ENCODE results near the gene SYVN1.

The SYVN1 gene

DNA sequence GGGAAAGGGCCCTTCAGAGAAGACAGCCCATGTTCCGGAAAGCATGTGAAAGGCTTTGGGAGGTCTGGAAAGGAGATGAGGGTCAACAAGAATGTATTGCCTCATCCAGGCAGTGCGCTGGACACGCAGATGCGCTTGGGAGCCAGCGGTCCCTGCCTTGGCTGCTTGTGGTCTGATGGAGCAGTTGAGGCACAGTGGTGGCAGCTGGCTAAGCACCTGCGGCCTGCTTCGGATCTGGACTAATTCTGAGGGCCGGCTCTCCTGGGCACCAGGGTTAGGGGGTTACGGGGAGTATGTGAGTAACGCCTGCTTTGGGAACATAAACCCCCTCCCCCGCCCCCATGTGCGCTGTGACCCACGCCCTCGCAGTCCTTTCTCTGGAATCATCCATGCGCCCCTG, 27.2 kb downstream of the SYVN1 start:
- CTCF ChIA-PET: no interaction called here
- POLR2A ChIA-PET: interaction anchor here (0.6 kb wide), 2 partner anchors 9 to 28 kb away, joined by 3 read pairs; no protein-coding TSS in a partner anchor
- DNase-seq (ENCODE audit: extremely low spot score): no peak
- TF ChIP-seq L3MBTL2 (conservative IDR thresholded peaks at IDR 0.05) (no peak), TARDBP (IDR thresholded peaks at IDR 0.05) (no peak), BHLHE40 (IDR thresholded peaks at IDR 0.05; ENCODE audit: borderline replicate concordance) (no peak), ARNT (IDR thresholded peaks at IDR 0.05) (no peak), HDGF (IDR thresholded peaks at IDR 0.05; ENCODE audit: borderline replicate concordance) (no peak), SP1 (IDR thresholded peaks at IDR 0.05) (no peak), LEF1 (IDR thresholded peaks at IDR 0.05; ENCODE audit: borderline replicate concordance) (no peak), FOXK2 (IDR thresholded peaks at IDR 0.05) (no peak), CTBP1 (IDR thresholded peaks at IDR 0.05; ENCODE audit: borderline replicate concordance) (no peak), SUZ12 (IDR thresholded peaks at IDR 0.05) (no peak), ZNF384 (IDR thresholded peaks at IDR 0.05) (no peak)
- TF ChIP-seq, protein P1, sequence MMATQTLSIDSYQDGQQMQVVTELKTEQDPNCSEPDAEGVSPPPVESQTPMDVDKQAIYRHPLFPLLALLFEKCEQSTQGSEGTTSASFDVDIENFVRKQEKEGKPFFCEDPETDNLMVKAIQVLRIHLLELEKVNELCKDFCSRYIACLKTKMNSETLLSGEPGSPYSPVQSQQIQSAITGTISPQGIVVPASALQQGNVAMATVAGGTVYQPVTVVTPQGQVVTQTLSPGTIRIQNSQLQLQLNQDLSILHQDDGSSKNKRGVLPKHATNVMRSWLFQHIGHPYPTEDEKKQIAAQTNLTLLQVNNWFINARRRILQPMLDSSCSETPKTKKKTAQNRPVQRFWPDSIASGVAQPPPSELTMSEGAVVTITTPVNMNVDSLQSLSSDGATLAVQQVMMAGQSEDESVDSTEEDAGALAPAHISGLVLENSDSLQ (IDR thresholded peaks at IDR 0.05): no peak

DNA sequence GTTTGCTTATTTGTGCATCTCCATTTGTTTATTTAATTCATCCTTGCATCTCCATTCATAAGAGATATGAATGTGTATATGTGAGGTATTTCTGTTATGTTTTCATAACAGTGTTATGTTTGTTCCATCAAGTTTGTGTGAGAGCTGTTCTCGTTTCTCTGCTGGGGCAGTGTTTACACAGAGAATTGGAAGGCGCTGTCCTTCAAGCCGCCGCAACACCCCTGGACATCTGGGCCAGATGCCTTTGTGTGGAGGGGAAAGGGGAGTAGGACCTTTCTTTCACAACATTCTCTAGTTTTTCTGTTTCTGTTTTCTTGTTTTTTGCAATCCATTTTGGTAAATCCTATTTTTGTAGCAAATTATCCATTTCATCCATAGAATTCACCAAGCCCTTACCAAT, 29.7 kb downstream of the SYVN1 start:
- POLR2A ChIA-PET: interaction anchor here (0.6 to 1.3 kb wide), 2 partner anchors 12 to 29 kb away, joined by 3 read pairs; no protein-coding TSS in a partner anchor
- DNase-seq (ENCODE audit: extremely low spot score): no peak
- TF ChIP-seq NFRKB (IDR thresholded peaks at IDR 0.05): no peak
- TF ChIP-seq ZNF384 (IDR thresholded peaks at IDR 0.05): no peak
- TF ChIP-seq BHLHE40 (IDR thresholded peaks at IDR 0.05; ENCODE audit: borderline replicate concordance): no peak
- TF ChIP-seq TARDBP (IDR thresholded peaks at IDR 0.05): no peak
- CTCF ChIA-PET: interaction anchor here (0.7 to 1.1 kb wide), 2 partner anchors 121 to 689 kb away, joined by 3 read pairs; no protein-coding TSS in a partner anchor

DNA sequence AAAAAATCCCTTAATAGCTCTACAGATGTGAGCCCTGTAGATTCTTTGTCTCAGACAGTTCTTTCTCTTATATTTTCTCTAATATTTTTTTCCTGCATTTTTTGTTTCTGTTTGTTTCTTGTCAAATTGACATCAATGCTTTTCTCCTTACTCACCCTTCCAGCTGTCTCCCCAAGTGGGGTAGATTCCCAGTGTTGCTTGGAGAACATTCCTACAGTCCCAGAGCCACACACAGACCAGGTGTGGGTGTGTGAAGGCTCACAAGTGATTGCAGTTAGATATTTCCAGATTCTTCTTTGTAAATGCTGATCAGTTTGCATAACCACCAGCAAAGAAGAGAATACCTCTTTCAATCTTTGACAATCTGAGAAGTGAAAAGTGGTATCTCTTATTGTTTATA, 30.8 kb downstream of the SYVN1 start:
- TF ChIP-seq LEF1 (IDR thresholded peaks at IDR 0.05; ENCODE audit: borderline replicate concordance): no peak
- no peak for TF ChIP-seq ELF4 (IDR thresholded peaks at IDR 0.05)
- no peak for TF ChIP-seq SUZ12 (IDR thresholded peaks at IDR 0.05)
- no peak for TF ChIP-seq TARDBP (IDR thresholded peaks at IDR 0.05)
- no peak for TF ChIP-seq HDGF (IDR thresholded peaks at IDR 0.05; ENCODE audit: borderline replicate concordance)
- no peak for TF ChIP-seq SP1 (IDR thresholded peaks at IDR 0.05)
- no peak for TF ChIP-seq FOXA1 (IDR thresholded peaks at IDR 0.05)
- no peak for TF ChIP-seq ARNT (IDR thresholded peaks at IDR 0.05)
- TF ChIP-seq ZNF384 (IDR thresholded peaks at IDR 0.05): no peak
- TF ChIP-seq FOXM1 (IDR thresholded peaks at IDR 0.05; ENCODE audit: borderline replicate concordance): no peak
- TF ChIP-seq, protein P1 (IDR thresholded peaks at IDR 0.05): no peak
- TF ChIP-seq CTBP1 (IDR thresholded peaks at IDR 0.05; ENCODE audit: borderline replicate concordance): no peak
- no peak for TF ChIP-seq L3MBTL2 (conservative IDR thresholded peaks at IDR 0.05)
- TF ChIP-seq FOXK2 (IDR thresholded peaks at IDR 0.05): no peak
- TF ChIP-seq BHLHE40 (IDR thresholded peaks at IDR 0.05; ENCODE audit: borderline replicate concordance): no peak
- TF ChIP-seq NFRKB (IDR thresholded peaks at IDR 0.05): no peak
- CTCF ChIA-PET: interaction anchor here (0.8 kb wide), 1 partner anchor 8 kb away, joined by 3 read pairs; the partner anchor contains the start of gene TM7SF2
- no peak for DNase-seq (ENCODE audit: extremely low spot score)
- POLR2A ChIA-PET: interaction anchor here (1.3 to 3.4 kb wide), 3 partner anchors 8 to 18 kb away, joined by 3 to 9 read pairs (median 4); partner anchors contain the start of genes FAU, MRPL49 and TM7SF2

DNA sequence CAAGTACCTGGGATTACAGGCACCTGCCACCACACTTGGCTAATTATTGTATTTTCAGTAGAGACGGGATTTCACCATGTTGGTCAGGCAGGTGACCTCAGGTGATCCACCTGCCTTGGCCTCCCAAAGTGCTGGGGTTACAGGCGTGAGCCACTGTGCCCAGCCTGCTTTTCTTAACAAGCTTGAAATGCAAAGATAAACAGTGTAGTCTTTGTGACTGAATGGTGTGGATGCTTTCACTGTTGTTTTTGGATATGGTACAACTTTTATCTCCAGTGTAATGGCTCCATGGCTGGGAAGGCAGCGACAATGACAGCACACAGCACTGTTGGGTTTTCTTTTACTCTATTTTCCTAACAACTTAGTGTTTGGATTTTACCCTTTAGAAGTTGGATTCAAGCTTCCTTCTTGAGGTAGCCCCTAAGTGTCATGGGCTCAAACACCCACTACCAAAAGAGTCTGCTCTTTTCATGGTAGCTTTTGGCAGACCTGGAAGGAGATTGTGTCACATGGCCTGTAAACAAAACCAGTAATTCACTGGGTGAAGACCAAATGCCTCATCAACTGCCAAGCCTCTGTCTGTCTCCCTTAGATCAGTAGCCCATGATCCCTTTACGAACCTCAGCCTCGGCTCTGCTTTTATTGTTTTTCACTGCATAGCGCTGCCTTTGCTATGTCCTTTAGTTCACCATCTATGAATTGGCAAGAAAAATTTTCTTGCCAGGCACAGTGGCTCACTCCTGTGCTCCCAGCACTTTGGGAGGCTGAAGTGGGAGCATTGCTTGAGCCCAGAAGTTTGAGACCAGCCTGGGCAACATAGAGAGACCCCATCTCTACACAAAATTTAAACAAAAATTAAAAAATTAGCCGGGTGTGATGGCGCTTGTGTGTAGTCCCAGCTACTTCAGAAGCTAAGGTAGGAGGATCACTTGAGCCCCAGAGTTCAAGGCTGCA, 31.9 kb downstream of the SYVN1 start:
- ChIA-PET CTCF (interaction anchor here (1.8 kb wide), 1 partner anchor 9 kb away, joined by 11 read pairs; the partner anchor contains the start of gene TM7SF2), POLR2A (interaction anchor here (0.9 to 3.4 kb wide), 3 partner anchors 9 to 20 kb away, joined by 4 to 9 read pairs (median 4); partner anchors contain the start of genes FAU, MRPL49 and TM7SF2)
- TF ChIP-seq L3MBTL2 (conservative IDR thresholded peaks at IDR 0.05): no peak
- no peak for TF ChIP-seq FOXM1 (IDR thresholded peaks at IDR 0.05; ENCODE audit: borderline replicate concordance)
- TF ChIP-seq ELF4 (IDR thresholded peaks at IDR 0.05): no peak
- TF ChIP-seq, protein P1 (IDR thresholded peaks at IDR 0.05): no peak
- no peak for TF ChIP-seq BHLHE40 (IDR thresholded peaks at IDR 0.05; ENCODE audit: borderline replicate concordance)
- no peak for TF ChIP-seq SUZ12 (IDR thresholded peaks at IDR 0.05)
- DNase-seq (ENCODE audit: extremely low spot score): no peak

DNA sequence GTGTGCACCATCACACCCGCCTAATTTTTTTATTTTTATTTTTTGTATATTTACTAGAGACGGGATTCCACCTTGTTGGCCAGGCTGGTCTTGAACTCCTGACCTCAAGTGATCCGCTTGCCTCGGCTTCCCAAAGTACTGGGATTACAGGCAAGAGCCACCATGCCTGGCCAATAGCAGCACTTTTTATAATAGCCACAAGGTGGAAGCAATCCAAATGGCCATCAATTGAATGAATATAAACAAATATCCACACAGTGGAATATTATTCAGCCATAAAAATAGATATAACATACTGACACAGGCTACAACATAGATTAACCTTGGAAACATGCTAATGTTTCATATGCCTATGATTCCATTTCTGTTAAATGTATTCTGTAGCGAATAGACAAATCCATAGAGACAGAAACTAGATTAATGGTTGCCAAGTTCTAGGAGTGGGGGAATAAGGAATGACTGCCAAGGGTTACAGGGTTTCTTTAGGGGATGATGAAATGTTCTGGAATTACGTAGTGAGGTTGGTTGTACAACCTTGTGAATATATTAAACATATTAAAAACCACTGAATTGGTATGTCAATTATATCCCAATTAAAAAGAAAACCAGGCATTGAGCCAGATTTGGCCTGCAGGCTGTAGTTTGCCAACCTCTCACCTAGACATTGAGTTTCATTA, 33.5 kb downstream of the SYVN1 start:
- POLR2A ChIA-PET: interaction anchor here (3.4 kb wide), 1 partner anchor 11 kb away, joined by 9 read pairs; the partner anchor contains the start of gene TM7SF2
- no peak for TF ChIP-seq ZNF384 (IDR thresholded peaks at IDR 0.05)
- TF ChIP-seq FOXM1 (IDR thresholded peaks at IDR 0.05; ENCODE audit: borderline replicate concordance): no peak
- no peak for TF ChIP-seq ARNT (IDR thresholded peaks at IDR 0.05)
- TF ChIP-seq HDGF (IDR thresholded peaks at IDR 0.05; ENCODE audit: borderline replicate concordance): no peak
- TF ChIP-seq CTBP1 (IDR thresholded peaks at IDR 0.05; ENCODE audit: borderline replicate concordance): no peak
- no peak for TF ChIP-seq ELF4 (IDR thresholded peaks at IDR 0.05)
- no peak for DNase-seq (ENCODE audit: extremely low spot score)
- CTCF ChIA-PET: interaction anchor here (0.6 to 4.6 kb wide), 4 partner anchors 10 to 250 kb away, joined by 3 to 20 read pairs (median 8); partner anchors contain the start of gene TM7SF2
